Measurements from ENCODE around the gene KCNK15.

- TF ChIP-seq CTCF (IDR thresholded peaks at IDR 0.05) = no peak
- TF ChIP-seq POLR2A (IDR thresholded peaks at IDR 0.05) = no peak
Measured at GRCh38 chr20:44720621-44720996, 25.1 kb upstream of the KCNK15 start.

Measured in testis (tissue), 2 donors.